NK-92 treated with Interleukin-12 subunit alpha and Interleukin-12 subunit beta, amount 100 ng/mL, for 24 hours (cell line): ENCODE measurements around the gene RSF1.

ENCODE experiments used
- DNase-seq: peaks from one replicate; lab custom pipeline; 2025; lab: John Stamatoyannopoulos, UW

Gene RSF1

GRCh38 chr11:77801477-77801876 is 19.0 kb downstream of the RSF1 start:
- no peak for DNase-seq

GRCh38 chr11:77800449-77800848 is 20.1 kb downstream of the RSF1 start:
- no peak for DNase-seq

- no peak for DNase-seq
Measured at GRCh38 chr11:77799338-77799737, 21.2 kb downstream of the RSF1 start.

- no peak for DNase-seq
Measured at GRCh38 chr11:77793972-77794371, 26.6 kb downstream of the RSF1 start.

- DNase-seq = no peak
Measured at GRCh38 chr11:77791301-77791700, 29.2 kb downstream of the RSF1 start.

GRCh38 chr11:77789731-77790476 is 30.6 kb downstream of the RSF1 start:
- DNase-seq = no peak

GRCh38 chr11:77789061-77789730 is 31.3 kb downstream of the RSF1 start:
- DNase-seq = no peak

GRCh38 chr11:77784572-77784971 is 36.0 kb downstream of the RSF1 start:
- no peak for DNase-seq

- no peak for DNase-seq
Measured at GRCh38 chr11:77783025-77783424, 37.5 kb downstream of the RSF1 start.

GRCh38 chr11:77779935-77780334 is 40.6 kb downstream of the RSF1 start:
- DNase-seq = no peak

- no peak for DNase-seq
Measured at GRCh38 chr11:77778549-77778948, 42.0 kb downstream of the RSF1 start.

- no peak for DNase-seq
Measured at GRCh38 chr11:77778118-77778517, 42.4 kb downstream of the RSF1 start.

- DNase-seq = no peak
Measured at GRCh38 chr11:77776455-77776854, 44.1 kb downstream of the RSF1 start.

- no peak for DNase-seq
Measured at GRCh38 chr11:77775936-77776335, 44.6 kb downstream of the RSF1 start.

GRCh38 chr11:77771135-77771534 is 49.4 kb downstream of the RSF1 start:
- no peak for DNase-seq

GRCh38 chr11:77770629-77771028 is 49.9 kb downstream of the RSF1 start:
- no peak for DNase-seq

GRCh38 chr11:77762426-77762825 is 58.1 kb downstream of the RSF1 start:
- no peak for DNase-seq

GRCh38 chr11:77761491-77761890 is 59.0 kb downstream of the RSF1 start:
- DNase-seq = no peak

GRCh38 chr11:77758331-77758730 is 62.2 kb downstream of the RSF1 start:
- no peak for DNase-seq

GRCh38 chr11:77753230-77753629 is 67.3 kb downstream of the RSF1 start:
- no peak for DNase-seq

- no peak for DNase-seq
Measured at GRCh38 chr11:77752516-77752915, 68.0 kb downstream of the RSF1 start.

GRCh38 chr11:77750394-77751156 is 69.9 kb downstream of the RSF1 start:
- DNase-seq = no peak

GRCh38 chr11:77749232-77749631 is 71.3 kb downstream of the RSF1 start:
- no peak for DNase-seq
